ENCODE data around the gene SCYGR5.
"Not testable (repeated sequence)": the region's sequence is repeated elsewhere in the genome, so short reads cannot be mapped to it uniquely, and the experiment has no call there.

The SCYGR5 gene

DNA sequence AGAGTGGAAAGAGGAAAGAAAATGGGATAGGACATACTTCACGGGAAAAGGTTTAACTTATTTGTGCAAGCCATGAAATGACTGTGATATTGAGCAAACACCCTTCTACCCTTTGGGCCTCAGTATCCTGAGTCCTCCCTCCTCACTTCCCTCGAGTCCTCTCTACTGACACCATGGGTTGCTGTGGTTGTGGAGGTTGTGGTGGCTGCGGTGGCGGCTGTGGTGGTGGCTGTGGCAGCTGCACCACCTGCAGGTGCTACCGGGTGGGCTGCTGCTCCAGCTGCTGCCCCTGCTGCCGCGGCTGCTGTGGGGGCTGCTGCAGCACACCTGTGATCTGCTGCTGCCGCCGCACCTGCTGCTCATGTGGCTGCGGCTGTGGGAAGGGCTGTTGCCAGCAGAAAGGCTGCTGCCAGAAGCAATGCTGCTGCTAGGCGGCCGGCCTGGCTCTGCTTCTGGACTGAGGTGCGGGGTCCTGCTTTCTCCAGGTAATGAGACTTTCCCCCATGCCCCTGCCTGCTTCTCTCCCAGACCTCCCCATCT, at the start of gene SCYGR5:
SCYGR5 (plus strand) TSS at position 174 of the 540 bp plus-strand sequence; CDS start at position 174, 0 bp downstream.
- DNase-seq: peak; percentile 78

DNA sequence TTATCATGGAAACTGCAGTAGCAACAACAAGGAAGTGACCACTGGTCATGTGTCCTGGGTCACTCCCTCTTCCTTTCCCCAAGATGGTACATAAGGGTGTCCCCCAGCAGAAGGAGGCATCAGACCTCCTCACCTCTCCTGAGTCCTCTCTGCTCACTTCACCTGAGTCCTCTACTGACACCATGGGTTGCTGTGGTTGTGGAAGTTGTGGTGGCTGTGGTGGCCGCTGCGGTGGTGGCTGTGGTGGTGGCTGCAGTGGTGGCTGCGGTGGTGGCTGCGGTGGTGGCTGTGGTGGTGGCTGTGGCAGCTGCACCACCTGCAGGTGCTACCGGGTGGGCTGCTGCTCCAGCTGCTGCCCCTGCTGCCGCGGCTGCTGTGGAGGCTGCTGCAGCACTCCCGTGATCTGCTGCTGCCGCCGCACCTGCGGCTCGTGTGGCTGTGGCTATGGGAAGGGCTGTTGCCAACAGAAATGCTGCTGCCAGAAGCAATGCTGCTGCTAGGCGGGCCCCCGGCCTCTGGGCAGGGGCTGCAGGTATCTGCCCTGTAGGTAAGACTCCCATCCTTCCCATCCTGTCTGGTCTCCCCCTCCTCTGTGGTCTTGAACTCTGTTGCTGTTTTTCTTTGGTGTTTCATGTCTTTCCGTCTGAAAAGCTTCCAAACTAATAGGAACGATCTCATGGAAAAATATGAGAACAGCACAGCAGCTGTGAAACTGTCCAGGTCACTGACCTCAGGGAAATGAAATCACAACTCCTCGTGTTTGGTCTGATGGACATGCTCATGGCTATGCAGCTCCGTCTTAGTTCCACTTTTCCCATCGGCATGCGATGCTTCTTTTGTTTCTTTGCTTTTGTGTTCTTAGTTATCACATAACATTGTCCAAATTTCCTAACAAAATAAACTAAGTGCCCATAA, 49.0 kb upstream of the SCYGR5 start, which contains the start of gene SCYGR4:
SCYGR4 (plus strand) TSS at position 183 of the 915 bp plus-strand sequence; CDS start at position 183, 0 bp downstream.
- no peak for DNase-seq

DNA sequence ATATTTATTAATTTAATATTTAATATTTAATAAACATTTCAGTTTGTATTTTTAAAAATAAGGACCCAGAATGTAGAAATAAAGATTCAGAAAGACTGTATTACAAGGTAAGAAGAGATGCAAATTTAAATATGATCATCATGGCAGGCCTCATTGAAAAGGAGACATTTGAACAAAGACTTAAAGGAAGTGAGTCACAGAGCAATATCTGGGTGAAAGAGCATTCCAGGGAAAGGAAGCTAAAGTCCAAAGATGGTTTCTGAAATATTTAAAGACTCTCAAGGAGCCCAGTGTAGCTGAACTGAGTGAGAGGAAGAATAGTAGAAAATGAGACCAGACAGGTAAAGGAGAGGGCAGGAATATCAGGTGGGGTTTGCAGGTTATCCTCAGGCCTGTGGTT, 43.4 kb upstream of the SCYGR5 start:
- peak; percentile 13 for DNase-seq

DNA sequence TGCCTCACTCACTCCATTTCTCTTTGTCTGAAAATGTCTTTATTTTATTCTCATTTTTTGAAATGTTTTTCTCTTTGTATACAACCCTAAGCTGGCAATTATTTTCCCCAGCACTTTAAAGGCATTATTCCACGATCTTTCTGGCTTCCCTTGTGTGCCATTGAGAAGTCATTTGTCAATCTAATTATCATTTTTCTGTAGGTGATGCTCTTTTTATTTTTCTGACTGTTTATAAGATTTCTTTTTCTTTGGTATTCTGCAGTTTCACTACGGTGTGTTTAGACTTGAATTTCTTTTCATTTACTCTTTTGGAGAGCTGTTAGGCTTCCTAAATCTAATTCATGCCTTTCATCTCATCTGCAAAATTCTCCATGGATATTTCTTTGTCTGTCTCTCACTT, 41.2 kb upstream of the SCYGR5 start:
- no peak for DNase-seq

DNA sequence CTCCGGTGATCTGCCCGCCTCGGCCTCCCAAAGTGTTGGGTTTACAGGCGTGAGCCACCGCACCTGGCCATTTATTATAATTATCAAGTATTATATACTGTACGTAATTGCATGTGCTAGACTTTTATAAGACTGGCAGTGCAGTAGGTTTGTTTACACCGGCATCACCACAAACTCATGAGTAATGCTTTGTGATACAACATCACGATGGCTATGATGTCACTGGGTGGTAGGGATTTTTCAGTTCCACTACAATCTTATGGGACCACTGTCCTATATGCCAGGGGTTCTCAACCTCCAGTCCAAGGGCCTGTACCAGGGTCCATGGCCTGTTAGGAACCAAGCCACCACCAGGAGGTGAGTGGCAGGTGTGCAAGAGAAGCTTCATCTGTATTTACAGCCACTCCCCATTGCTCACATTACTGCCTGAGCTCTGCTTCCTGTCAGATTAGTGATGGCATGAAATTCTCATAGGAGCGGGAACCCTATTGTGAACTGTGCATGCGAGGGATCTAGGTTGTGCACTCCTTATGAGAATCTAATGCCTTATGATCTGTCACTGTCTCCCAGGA, 39.9 kb upstream of the SCYGR5 start:
- peak; percentile 41 for DNase-seq

DNA sequence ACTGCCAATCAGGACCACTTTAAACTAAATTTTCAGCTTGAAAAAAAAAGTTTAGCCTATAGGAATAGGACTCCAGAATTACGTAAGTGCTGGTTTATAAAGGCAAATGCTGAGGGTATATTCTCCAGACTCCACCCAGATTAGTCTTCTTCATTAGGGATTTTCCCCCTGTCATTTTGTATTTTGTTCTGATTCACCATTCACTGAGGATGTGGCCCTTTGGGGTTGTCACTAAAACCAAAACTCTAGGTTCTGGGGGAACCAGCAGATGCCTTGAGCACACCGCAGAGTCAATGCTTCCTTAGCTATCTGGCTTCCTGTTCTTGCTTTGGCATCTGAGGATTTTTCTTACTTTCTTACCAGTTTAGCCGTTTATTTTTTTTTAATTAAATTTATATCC, 38.8 kb upstream of the SCYGR5 start:
- DNase-seq: no peak

- no peak for DNase-seq
Observed at GRCh38 chr2:227629435-227629834, 37.2 kb upstream of the SCYGR5 start.

- no peak for DNase-seq
Observed at GRCh38 chr2:227630322-227630721, 36.3 kb upstream of the SCYGR5 start.

GRCh38 chr2:227632827-227633226, 33.8 kb upstream of the SCYGR5 start:
- DNase-seq: no peak

GRCh38 chr2:227634201-227634600, 32.4 kb upstream of the SCYGR5 start:
- no peak for DNase-seq

DNA sequence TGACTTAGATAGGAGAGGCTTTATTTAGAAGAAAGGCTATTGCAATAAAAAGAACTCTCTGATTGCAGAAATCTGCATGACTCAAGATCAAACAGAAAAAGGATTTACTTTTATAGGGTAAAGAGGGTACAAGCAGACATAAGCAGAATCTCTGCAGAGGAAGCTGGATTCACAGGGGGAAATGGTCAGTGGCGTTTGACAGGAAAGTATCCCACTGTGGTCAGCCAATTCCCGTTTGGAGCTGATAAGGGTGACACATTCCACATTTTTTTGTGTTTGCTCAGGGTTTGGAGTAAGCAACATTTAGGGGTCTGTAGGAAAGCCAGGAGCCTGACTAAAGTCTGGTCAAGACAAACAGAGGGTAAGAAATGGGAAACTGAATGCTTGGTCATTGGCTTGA, 23.9 kb upstream of the SCYGR5 start:
- DNase-seq: no peak

- no peak for DNase-seq
Observed at GRCh38 chr2:227643990-227644551, 22.5 kb upstream of the SCYGR5 start.

DNA sequence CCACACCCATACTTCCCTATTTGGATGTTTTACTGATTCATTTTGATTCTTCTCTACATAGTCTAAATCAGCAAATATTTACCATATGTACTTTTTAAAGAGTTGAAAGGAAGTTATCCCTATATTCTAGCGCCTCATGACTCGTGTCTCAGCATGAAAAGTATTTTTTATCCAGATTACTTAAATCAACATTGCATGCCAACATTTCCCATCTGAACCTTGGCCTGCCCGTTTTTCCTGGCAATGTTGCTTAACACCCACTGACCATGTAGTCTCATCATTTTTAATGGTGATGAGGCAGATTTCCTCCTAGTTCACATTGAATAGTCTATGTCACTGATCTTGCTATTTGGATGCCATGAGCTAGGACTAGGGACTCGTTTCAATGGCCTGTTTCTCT, 13.2 kb upstream of the SCYGR5 start:
- peak; percentile 31 for DNase-seq

DNA sequence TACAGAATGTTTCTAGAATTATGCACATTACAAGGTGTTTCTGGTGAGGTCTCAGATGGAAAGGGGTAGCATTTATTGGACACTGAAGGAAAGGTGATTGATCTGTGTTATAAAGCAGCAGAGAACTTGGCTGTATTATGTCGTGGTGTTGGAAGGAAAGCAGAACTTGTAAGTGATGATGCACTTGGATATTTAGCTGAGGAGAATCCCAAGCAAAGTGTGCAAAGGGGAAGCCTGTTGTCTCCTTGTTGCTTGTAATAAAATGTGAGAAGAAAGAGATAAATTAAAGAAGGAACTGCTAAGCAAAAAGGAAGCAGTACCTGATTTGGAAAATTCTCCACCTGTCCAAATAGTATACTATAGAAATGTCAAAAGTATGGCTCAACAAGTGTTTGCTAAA, 12.2 kb upstream of the SCYGR5 start:
- DNase-seq: peak; percentile 8

GRCh38 chr2:227655454-227655853, 11.2 kb upstream of the SCYGR5 start:
- DNase-seq: peak; percentile 85

- DNase-seq: peak; percentile 3
Observed at GRCh38 chr2:227657199-227657845, 9.3 kb upstream of the SCYGR5 start.

GRCh38 chr2:227661025-227661649, 5.5 kb upstream of the SCYGR5 start:
- no peak for DNase-seq

DNA sequence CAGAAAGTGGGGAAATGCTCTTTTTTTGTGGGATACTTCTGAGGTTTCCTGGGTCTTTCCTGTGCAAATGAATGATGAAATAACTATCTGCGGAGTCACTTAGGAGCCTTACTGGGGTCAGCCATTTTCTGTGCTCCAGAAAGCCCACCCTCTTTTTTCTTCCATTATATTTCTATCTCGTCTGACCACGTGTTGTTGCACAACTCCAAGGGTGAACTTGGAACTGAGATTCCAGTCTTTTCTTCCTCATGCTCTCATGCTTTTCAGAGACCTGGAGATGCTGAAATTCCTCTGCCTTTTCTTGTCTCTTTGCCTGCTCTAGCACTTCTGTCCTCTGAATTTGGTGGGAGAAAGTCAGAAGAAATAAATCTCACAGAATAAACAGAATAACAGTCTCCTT, 4.8 kb upstream of the SCYGR5 start:
- no peak for DNase-seq

GRCh38 chr2:227665189-227665940, 1.2 kb upstream of the SCYGR5 start:
- DNase-seq: peak; percentile 24

GRCh38 chr2:227671170-227671905, 4.7 kb downstream of the SCYGR5 start:
- no peak for DNase-seq

DNA sequence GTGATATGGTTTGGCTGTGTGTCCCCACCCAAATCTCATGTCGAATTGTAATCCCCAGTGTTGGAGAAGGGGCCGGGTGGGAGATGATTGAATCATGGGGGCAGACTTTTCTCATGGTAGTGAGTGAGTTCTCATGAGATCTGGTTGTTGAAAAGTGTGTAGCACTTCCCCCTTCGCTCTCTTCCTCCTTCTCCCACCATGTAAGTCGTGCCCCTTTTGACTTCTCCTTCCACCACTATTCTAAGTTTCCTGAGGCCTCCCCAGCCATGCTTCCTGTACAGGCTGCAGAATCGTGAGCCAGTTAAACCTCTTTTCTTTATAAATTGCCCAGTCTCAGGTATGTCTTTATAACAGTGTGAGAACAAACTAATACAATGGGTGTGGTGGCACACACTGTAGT, 7.0 kb downstream of the SCYGR5 start:
- not testable (repeated sequence) for DNase-seq

All from DMS53 (cell line).